HepG2 (cell line): ENCODE data around the gene DHRS13. TPM values are rescaled to one million over a fixed set of nuclear protein-coding genes. Genes with fewer than 3 reads are reported as not detected.

Experiments used
- ATAC-seq: fragments of 200-7000 bp; cut with Tn5 transposase; 3 replicates; pipeline ENCODE4 v1.9.1; 2020; ENCODE audit warnings: mild to moderate bottlenecking, moderate library complexity
- BruUV-seq: library from RNA; stranded (reverse); fragments of 400-500 nt; replicated peaks from 2 replicates; lab custom pipeline; 2021; lab: Mats Ljungman, UMichigan
- CTCF ChIA-PET: fragments of 300-600 bp; formaldehyde crosslinking; extraction: SDS; loops from one replicate; lab custom pipeline; 2021; ENCODE audit warnings: low total read pairs, inconsistent platforms, low intra/inter-chr PET ratio; lab: Yijun Ruan, JAX
- POLR2A ChIA-PET: fragments of 350-600 bp; sonication (Branson Sonifier 250); formaldehyde crosslinking; loops from one replicate; lab custom pipeline; 2020; ENCODE audit warnings: antibody characterized with exemption, inconsistent platforms; lab: Yijun Ruan, JAX
- DNase-seq: peaks from one replicate; pipeline ENCODE4 v3.0.0-alpha.2; 2015; ENCODE audit warnings: low spot score
- FAIRE-seq: peaks from 3 replicates; lab custom pipeline; 2011; peaks lifted over from hg19 to GRCh38; lab: Jason Lieb, UNC
- H2AFZ ChIP-seq: one replicate; pipeline ENCODE4 v1.6.1; 2011; ENCODE audit warnings: low read length, inconsistent platforms
- H3K27ac ChIP-seq: fragments of 300-600 bp; 3 replicates; pipeline ENCODE4 v1.8.0; 2011; ENCODE audit warnings: mixed run types, mild to moderate bottlenecking, mixed read lengths, low read length, inconsistent platforms; ENCODE audit not compliant: insufficient read depth; ENCODE audit errors: extremely low read length
- H3K27me3 ChIP-seq, 2 experiments: fragments of 200-600 bp in 1 of 2; 2 replicates in 1 of 2; 3 replicates in 1 of 2; pipeline versions ENCODE4 v1.6.0 to v1.8.0; 2011; ENCODE audit warnings: low read length in 2 of 2, mild to moderate bottlenecking in 2 of 2, moderate library complexity in 2 of 2, inconsistent platforms in 1 of 2; ENCODE audit not compliant: insufficient read depth in 2 of 2, control insufficient read depth in 1 of 2
- H3K36me3 ChIP-seq, 2 experiments: fragments of 200-600 bp in 1 of 2; replicated peaks in 1 of 2; 2 replicates in 1 of 2; 3 replicates in 1 of 2; pipeline versions ENCODE4 v1.5.1 to v1.8.0; 2011; ENCODE audit warnings: low read length in 2 of 2, inconsistent platforms in 1 of 2; ENCODE audit not compliant: insufficient read depth in 2 of 2, control insufficient read depth in 1 of 2
- H3K4me1 ChIP-seq: 2 replicates; pipeline ENCODE4 v1.5.1; 2012; ENCODE audit warnings: low read length, inconsistent platforms; ENCODE audit not compliant: insufficient read depth
- H3K4me2 ChIP-seq: 2 replicates; pipeline ENCODE4 v1.6.0; 2011; ENCODE audit warnings: low read depth, low read length, inconsistent platforms
- H3K4me3 ChIP-seq, 3 experiments: fragments of 200-600 bp in 1 of 3; sonication (generic), shearing (Covaris generic) in 1 of 3; replicated peaks in 1 of 3; 2 replicates each; pipeline ENCODE4 v1.5.1; 2011 to 2016; ENCODE audit warnings: low read length in 3 of 3, inconsistent platforms in 2 of 3, low read depth in 2 of 3, mild to moderate bottlenecking in 2 of 3, control low read depth in 1 of 3, mixed read lengths in 1 of 3; ENCODE audit not compliant: insufficient read depth in 1 of 3
- H3K79me2 ChIP-seq: one replicate; pipeline ENCODE4 v1.6.1; 2011; ENCODE audit warnings: low read length, inconsistent platforms; ENCODE audit not compliant: insufficient read depth
- H3K9ac ChIP-seq: 2 replicates; pipeline ENCODE4 v1.6.0; 2011; ENCODE audit warnings: mild to moderate bottlenecking, low read depth, low read length, inconsistent platforms; ENCODE audit not compliant: insufficient read depth
- H3K9me3 ChIP-seq: 2 replicates; pipeline ENCODE4 v1.5.1; 2012; ENCODE audit warnings: mild to moderate bottlenecking, low read length
- H4K20me1 ChIP-seq: 2 replicates; pipeline ENCODE4 v1.6.0; 2011; ENCODE audit warnings: inconsistent platforms, mild to moderate bottlenecking, low read length, moderate library complexity; ENCODE audit not compliant: insufficient read depth
- GLI4 ChIP-seq: sonication (generic); formaldehyde crosslinking; IDR thresholded peaks from 2 replicates; pipeline ENCODE4 v1.5.1; 2020; ENCODE audit warnings: missing genetic modification reagents, mild to moderate bottlenecking, moderate library complexity, borderline replicate concordance
- NCOR1 ChIP-seq: fragments of 200-600 bp; sonication (generic); IDR thresholded peaks from 2 replicates; pipeline ENCODE4 v1.7.0; 2017; ENCODE audit warnings: antibody characterized with exemption, low read length, borderline replicate concordance
- NFYB ChIP-seq: sonication (generic); formaldehyde crosslinking; IDR thresholded peaks from 2 replicates; pipeline ENCODE4 v1.4.0; 2020; ENCODE audit warnings: missing genetic modification reagents
- SALL1 ChIP-seq: sonication (generic); formaldehyde crosslinking; IDR thresholded peaks from 2 replicates; pipeline ENCODE4 v1.8.0; 2022; ENCODE audit warnings: mild to moderate bottlenecking, missing genetic modification reagents
- SMAD3 ChIP-seq: sonication (generic); formaldehyde crosslinking; IDR thresholded peaks from 2 replicates; pipeline ENCODE4 v1.4.0; 2020; ENCODE audit warnings: missing genetic modification reagents
- ZNF660 ChIP-seq: sonication (generic); formaldehyde crosslinking; IDR thresholded peaks from 2 replicates; pipeline ENCODE4 v1.5.1; 2020; ENCODE audit warnings: mild to moderate bottlenecking, low read depth, missing genetic modification reagents, borderline replicate concordance
- WGBS: methylation state at CpG from one replicate; pipeline ENCODE4 v1.1.6; 2017; ENCODE audit warnings: low lambda C conversion rate; 5-methylcytosine and 5-hydroxymethylcytosine counted together
- in situ Hi-C: cut with HindIII; loops from 2 replicates; pipeline ENCODE4 v1.10.0; 2017; ENCODE audit warnings: low pct_unique_long_range_greater_than_20kb; ENCODE audit not compliant: extremely low pct_ligation_motif_present
- intact Hi-C: fragments of 100-400 bp; cut with micrococcal nuclease; formaldehyde crosslinking; loops from one replicate; pipeline ENCODE4 v1.10.0; 2022; ENCODE audit not compliant: unreplicated experiment
- polyA plus RNA-seq, 8 experiments: library from polyadenylated mRNA; depleted of rRNA in 3 of 8; stranded (reverse) in 7 of 8; unstranded in 1 of 8; fragments of >200 nt; fragmentation: Illumina TruSeq in 4 of 8; extraction: Trizol in 4 of 8; gene quantifications; 2 replicates each; pipeline versions ENCODE4 v1.2.1 to v1.2.3, GENCODE V29; 2011 to 2016; ENCODE audit warnings: low read depth in 4 of 8, missing spikeins in 1 of 8, mixed read lengths in 1 of 8; ENCODE audit not compliant: insufficient read depth in 1 of 8
- total RNA-seq, 5 experiments: library from RNA; depleted of rRNA; stranded (reverse); fragments of >200 nt; fragmentation: Illumina TruSeq; extraction: Trizol; gene quantifications; 2 replicates each; pipeline ENCODE4 v1.2.3, GENCODE V29; 2016; ENCODE audit warnings: low read depth in 1 of 5
- TF ChIP-seq, protein P1 (sequence below): sonication (generic); formaldehyde crosslinking; IDR thresholded peaks from 2 replicates; pipeline ENCODE4 v1.4.0; 2020; ENCODE audit warnings: mild to moderate bottlenecking, missing genetic modification reagents
- TF ChIP-seq, protein P2 (sequence below): sonication (generic); formaldehyde crosslinking; IDR thresholded peaks from 2 replicates; pipeline ENCODE4 v1.5.1; 2020; ENCODE audit warnings: mild to moderate bottlenecking, missing genetic modification reagents, moderate library complexity
- TF ChIP-seq, protein P3 (sequence below): sonication (generic); formaldehyde crosslinking; IDR thresholded peaks from 2 replicates; pipeline ENCODE4 v1.5.0; 2020; ENCODE audit warnings: missing genetic modification reagents

Gene DHRS13
- total and polyA plus RNA-seq, 2 of the 13 experiments (the other 11 are each of a cell fraction or from before 2014, with no cell fraction given): 11.8 to 12.6 TPM

DNA sequence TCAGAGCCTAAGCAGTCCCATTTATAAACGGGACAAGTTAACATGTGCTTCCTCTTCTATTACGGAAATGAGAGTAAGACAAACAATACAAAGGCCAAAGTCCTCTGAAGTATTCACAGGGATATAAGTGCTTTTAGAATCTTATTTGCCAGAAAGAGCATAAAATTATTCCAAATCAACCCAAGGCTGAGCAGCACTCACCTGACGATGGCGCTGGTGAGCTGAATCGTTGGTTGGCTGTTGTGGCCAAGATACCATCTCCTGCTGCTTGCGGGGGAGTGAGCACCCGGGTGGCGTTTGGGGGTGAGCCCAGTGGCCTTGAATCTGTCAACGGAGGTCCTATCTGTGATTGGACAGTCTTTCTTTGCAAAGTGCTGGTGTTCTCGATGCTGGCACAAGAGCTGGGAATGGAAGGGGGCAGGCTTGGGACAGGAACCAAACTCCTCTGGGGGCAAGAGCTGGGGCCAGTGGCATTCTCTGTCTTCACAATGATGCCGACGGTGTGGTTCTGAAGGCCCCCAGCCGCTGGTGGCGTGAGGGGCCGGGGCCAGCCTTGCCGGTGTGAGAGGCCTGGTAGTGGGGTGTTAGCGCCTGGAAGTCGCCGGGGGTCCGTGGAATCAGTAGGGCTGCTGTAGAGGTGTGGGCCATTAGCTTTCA, 9.5 kb upstream of the DHRS13 start:
- H3K9ac ChIP-seq: no peak overlapping the region
- no peak overlapping the region for H3K4me3 ChIP-seq
- ChIA-PET CTCF (interaction anchor here (1.1 kb wide), 1 partner anchor 9 kb away, joined by 4 read pairs; the partner anchor contains the start of gene DHRS13), POLR2A (interaction anchor here (1.0 kb wide), 1 partner anchor 11 kb away, joined by 3 read pairs; no protein-coding TSS in a partner anchor)
- peaks cover 39 to 83% of the 10 kb centered on the region in 2 experiments for H3K36me3 ChIP-seq
- ATAC-seq (no peak; the same call in 1 of the 3 replicates), DNase-seq (no peak), FAIRE-seq (no peak)
- H3K27ac ChIP-seq: peak overlapping the region; percentile 14
- peaks cover 4% of the 10 kb centered on the region; the same call in 1 of the 2 replicates for H4K20me1 ChIP-seq
- no peaks in the 10 kb centered on the region for H3K79me2 ChIP-seq
- in situ Hi-C loops (loop anchor here (5.0 kb wide), 1 partner anchor 35 kb away; no protein-coding TSS in a partner anchor), intact Hi-C loops (no loop called here)
- no TSS peak for BruUV-seq
- H3K27me3 ChIP-seq: no peaks in the 10 kb centered on the region
- H2AFZ ChIP-seq: no peak overlapping the region
- H3K9me3 ChIP-seq: no peaks in the 10 kb centered on the region
- WGBS: 70% methylated on average over 13 of the region's 20 CpGs
- no peak overlapping the region for H3K4me2 ChIP-seq
- peaks cover 59% of the 10 kb centered on the region for H3K4me1 ChIP-seq
- TF ChIP-seq SALL1: no peak
- no peak for TF ChIP-seq ZNF660 (CRISPR knock-in tag)
- TF ChIP-seq, protein P1, sequence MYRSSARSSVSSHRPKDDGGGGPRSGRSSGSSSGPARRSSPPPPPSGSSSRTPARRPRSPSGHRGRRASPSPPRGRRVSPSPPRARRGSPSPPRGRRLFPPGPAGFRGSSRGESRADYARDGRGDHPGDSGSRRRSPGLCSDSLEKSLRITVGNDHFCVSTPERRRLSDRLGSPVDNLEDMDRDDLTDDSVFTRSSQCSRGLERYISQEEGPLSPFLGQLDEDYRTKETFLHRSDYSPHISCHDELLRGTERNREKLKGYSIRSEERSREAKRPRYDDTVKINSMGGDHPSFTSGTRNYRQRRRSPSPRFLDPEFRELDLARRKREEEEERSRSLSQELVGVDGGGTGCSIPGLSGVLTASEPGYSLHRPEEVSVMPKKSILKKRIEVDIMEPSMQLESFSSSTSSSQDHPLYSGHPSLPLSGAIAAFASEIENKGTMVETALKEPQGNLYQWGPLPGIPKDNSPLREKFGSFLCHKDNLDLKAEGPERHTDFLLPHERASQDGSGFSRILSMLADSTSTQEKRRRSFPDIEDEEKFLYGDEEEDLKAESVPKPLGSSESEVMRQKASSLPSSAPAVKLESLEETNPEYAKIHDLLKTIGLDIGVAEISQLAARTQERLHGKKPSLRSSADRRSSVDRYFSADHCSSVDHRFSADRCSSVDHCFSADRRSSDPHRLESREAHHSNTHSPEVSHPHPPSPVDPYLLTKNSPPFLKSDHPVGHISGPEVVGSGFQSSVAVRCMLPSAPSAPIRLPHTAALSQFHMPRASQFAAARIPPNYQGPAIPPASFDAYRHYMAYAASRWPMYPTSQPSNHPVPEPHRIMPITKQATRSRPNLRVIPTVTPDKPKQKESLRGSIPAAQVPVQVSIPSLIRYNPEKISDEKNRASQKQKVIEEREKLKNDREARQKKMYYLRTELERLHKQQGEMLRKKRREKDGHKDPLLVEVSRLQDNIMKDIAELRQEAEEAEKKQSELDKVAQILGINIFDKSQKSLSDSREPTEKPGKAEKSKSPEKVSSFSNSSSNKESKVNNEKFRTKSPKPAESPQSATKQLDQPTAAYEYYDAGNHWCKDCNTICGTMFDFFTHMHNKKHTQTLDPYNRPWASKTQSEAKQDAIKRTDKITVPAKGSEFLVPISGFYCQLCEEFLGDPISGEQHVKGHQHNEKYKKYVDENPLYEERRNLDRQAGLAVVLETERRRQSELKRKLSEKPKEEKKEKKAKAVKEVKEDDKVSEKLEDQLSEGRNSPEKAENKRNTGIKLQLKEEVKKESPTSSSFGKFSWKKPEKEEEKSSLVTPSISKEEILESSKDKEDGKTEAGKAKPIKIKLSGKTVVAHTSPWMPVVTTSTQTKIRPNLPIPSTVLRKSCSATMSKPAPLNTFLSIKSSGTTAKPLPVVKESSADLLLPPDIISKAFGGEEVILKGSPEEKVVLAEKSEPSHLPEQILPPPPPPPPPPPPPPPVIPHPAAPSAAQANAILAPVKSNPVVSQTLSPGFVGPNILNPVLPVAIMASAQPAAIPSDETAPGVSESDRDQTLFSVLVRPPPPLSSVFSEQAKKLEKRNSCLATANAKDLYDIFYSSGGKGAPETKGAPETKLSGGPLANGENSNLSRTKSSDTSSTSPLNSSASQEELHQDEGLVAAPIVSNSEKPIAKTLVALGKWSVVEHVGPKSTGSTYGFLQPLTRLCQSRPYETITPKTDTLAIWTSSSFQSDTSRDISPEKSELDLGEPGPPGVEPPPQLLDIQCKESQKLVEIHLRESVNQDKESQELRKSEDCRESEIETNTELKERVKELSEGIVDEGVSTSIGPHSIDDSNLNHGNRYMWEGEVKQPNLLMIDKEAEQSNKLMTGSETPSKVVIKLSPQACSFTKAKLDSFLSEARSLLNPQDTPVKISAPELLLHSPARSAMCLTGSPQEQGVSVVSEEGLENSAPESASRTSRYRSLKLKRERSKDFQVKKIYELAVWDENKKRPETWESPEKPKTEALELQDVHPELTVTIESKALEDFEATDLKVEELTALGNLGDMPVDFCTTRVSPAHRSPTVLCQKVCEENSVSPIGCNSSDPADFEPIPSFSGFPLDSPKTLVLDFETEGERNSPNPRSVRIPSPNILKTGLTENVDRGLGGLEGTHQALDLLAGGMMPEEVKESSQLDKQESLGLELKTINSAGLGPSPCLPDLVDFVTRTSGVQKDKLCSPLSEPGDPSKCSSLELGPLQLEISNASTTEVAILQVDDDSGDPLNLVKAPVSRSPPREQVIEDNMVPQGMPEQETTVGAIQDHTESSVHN (CRISPR knock-in tag): no peak
- TF ChIP-seq NCOR1: no peak
- TF ChIP-seq GLI4 (CRISPR knock-in tag): no peak
- TF ChIP-seq, protein P2, sequence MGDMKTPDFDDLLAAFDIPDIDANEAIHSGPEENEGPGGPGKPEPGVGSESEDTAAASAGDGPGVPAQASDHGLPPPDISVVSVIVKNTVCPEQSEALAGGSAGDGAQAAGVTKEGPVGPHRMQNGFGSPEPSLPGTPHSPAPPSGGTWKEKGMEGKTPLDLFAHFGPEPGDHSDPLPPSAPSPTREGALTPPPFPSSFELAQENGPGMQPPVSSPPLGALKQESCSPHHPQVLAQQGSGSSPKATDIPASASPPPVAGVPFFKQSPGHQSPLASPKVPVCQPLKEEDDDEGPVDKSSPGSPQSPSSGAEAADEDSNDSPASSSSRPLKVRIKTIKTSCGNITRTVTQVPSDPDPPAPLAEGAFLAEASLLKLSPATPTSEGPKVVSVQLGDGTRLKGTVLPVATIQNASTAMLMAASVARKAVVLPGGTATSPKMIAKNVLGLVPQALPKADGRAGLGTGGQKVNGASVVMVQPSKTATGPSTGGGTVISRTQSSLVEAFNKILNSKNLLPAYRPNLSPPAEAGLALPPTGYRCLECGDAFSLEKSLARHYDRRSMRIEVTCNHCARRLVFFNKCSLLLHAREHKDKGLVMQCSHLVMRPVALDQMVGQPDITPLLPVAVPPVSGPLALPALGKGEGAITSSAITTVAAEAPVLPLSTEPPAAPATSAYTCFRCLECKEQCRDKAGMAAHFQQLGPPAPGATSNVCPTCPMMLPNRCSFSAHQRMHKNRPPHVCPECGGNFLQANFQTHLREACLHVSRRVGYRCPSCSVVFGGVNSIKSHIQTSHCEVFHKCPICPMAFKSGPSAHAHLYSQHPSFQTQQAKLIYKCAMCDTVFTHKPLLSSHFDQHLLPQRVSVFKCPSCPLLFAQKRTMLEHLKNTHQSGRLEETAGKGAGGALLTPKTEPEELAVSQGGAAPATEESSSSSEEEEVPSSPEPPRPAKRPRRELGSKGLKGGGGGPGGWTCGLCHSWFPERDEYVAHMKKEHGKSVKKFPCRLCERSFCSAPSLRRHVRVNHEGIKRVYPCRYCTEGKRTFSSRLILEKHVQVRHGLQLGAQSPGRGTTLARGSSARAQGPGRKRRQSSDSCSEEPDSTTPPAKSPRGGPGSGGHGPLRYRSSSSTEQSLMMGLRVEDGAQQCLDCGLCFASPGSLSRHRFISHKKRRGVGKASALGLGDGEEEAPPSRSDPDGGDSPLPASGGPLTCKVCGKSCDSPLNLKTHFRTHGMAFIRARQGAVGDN: peak; percentile 39
- TF ChIP-seq, protein P3, sequence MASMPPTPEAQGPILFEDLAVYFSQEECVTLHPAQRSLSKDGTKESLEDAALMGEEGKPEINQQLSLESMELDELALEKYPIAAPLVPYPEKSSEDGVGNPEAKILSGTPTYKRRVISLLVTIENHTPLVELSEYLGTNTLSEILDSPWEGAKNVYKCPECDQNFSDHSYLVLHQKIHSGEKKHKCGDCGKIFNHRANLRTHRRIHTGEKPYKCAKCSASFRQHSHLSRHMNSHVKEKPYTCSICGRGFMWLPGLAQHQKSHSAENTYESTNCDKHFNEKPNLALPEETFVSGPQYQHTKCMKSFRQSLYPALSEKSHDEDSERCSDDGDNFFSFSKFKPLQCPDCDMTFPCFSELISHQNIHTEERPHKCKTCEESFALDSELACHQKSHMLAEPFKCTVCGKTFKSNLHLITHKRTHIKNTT (CRISPR knock-in tag): no peak
- no peak for TF ChIP-seq SMAD3 (CRISPR knock-in tag)
- no peak for TF ChIP-seq NFYB
